GM12878 (cell line): ENCODE results near the gene NSG2.

ENCODE experiments used
- BRCA1 ChIP-seq: IDR thresholded peaks from 2 replicates; pipeline ENCODE4 v1.6.1; 2011; ENCODE audit warnings: low read depth, low read length, improper control_type of control experiment
- CBX5 ChIP-seq: sonication (generic); IDR thresholded peaks from 2 replicates; pipeline ENCODE4 v1.6.1; 2016; ENCODE audit warnings: low read depth, moderate library complexity, mild to moderate bottlenecking, inconsistent platforms
- DPF2 ChIP-seq: fragments of 450-650 bp; IDR thresholded peaks from 2 replicates; pipeline ENCODE4 v1.6.1; 2017; ENCODE audit warnings: mild to moderate bottlenecking
- EZH2 ChIP-seq: IDR thresholded peaks from 2 replicates; pipeline ENCODE4 v1.6.1; 2012; ENCODE audit warnings: low read depth, mild to moderate bottlenecking, control low read depth, inconsistent platforms, low read length, borderline replicate concordance; ENCODE audit not compliant: control insufficient read depth
- GATAD2B ChIP-seq: fragments of 450-650 bp; conservative IDR thresholded peaks from 2 replicates; pipeline ENCODE4 v1.6.1; 2017; ENCODE audit warnings: low read depth, mild to moderate bottlenecking, moderate library complexity
- HDAC2 ChIP-seq: fragments of 200-600 bp; sonication (generic); IDR thresholded peaks from 2 replicates; pipeline ENCODE4 v1.6.1; 2017
- JUND ChIP-seq: IDR thresholded peaks from 2 replicates; pipeline ENCODE4 v1.6.1; 2012; ENCODE audit warnings: low read depth, mild to moderate bottlenecking, low read length, improper control_type of control experiment, moderate library complexity
- MXI1 ChIP-seq: fragments of 150-350 bp; IDR thresholded peaks from 2 replicates; pipeline ENCODE4 v1.6.1; 2011; ENCODE audit warnings: low read depth, mild to moderate bottlenecking, inconsistent platforms, low read length, improper control_type of control experiment
- NFYB ChIP-seq: IDR thresholded peaks from 2 replicates; pipeline ENCODE4 v1.6.1; 2011; ENCODE audit warnings: low read depth, mild to moderate bottlenecking, low read length, improper control_type of control experiment, moderate library complexity; ENCODE audit not compliant: insufficient read depth
- USF1 ChIP-seq: IDR thresholded peaks from 2 replicates; pipeline ENCODE4 v1.6.1; 2011; ENCODE audit warnings: borderline replicate concordance, low read depth, mild to moderate bottlenecking, moderate library complexity, mixed read lengths, low read length; ENCODE audit not compliant: insufficient read depth; ENCODE audit errors: extremely low read length
- YY1 ChIP-seq: IDR thresholded peaks from 2 replicates; pipeline ENCODE4 v1.6.1; 2011; ENCODE audit warnings: low read depth, mild to moderate bottlenecking, low read length
- ZBTB33 ChIP-seq: fragments of 450-650 bp; IDR thresholded peaks from 2 replicates; pipeline ENCODE4 v1.6.1; 2017; ENCODE audit warnings: mild to moderate bottlenecking
- ZNF687 ChIP-seq: fragments of 450-650 bp; IDR thresholded peaks from 2 replicates; pipeline ENCODE4 v1.6.1; 2017; ENCODE audit warnings: mild to moderate bottlenecking, moderate library complexity
- ZSCAN29 ChIP-seq: fragments of 450-650 bp; IDR thresholded peaks from 2 replicates; pipeline ENCODE4 v1.6.1; 2017; ENCODE audit warnings: mild to moderate bottlenecking, moderate library complexity

GRCh38 chr5:174108745-174109144 is 63.2 kb downstream of the NSG2 start:
- TF ChIP-seq ZSCAN29 (no peak), ZNF687 (no peak), DPF2 (no peak), CBX5 (no peak), HDAC2 (no peak), EZH2 (no peak), JUND (no peak), GATAD2B (no peak), NFYB (no peak), BRCA1 (no peak), MXI1 (no peak), YY1 (no peak), USF1 (no peak), ZBTB33 (no peak)
